Progenitor cell of endocrine pancreas (in vitro differentiated cells): Measurements from ENCODE around the gene CNTNAP2. TPM values are rescaled to one million over a fixed set of nuclear protein-coding genes. Genes with fewer than 3 reads are reported as not detected.

ENCODE experiments used
- DNase-seq: peaks from one replicate; pipeline ENCODE4 v3.0.0; 2021; ENCODE audit warnings: low spot score; ENCODE audit not compliant: unreplicated experiment
- H3K27ac Mint-ChIP-seq: 2 replicates; pipeline ENCODE4 v1.8.0; 2021; ENCODE audit warnings: mild to moderate bottlenecking, moderate library complexity, mixed read lengths
- H3K27me3 Mint-ChIP-seq: 2 replicates; pipeline ENCODE4 v1.8.0; 2021; ENCODE audit warnings: mixed read lengths
- H3K36me3 Mint-ChIP-seq: 2 replicates; pipeline ENCODE4 v1.8.0; 2022; ENCODE audit warnings: mixed read lengths; ENCODE audit not compliant: insufficient read depth
- H3K4me1 Mint-ChIP-seq: 2 replicates; pipeline ENCODE4 v1.8.0; 2021; ENCODE audit warnings: low read depth, mixed read lengths
- H3K4me3 Mint-ChIP-seq: 2 replicates; pipeline ENCODE4 v1.8.0; 2021; ENCODE audit warnings: low read depth, mild to moderate bottlenecking, moderate library complexity, mixed read lengths
- H3K9me3 Mint-ChIP-seq: 2 replicates; pipeline ENCODE4 v1.8.0; 2021; ENCODE audit warnings: low read depth, mixed read lengths
- CTCF ChIP-seq: fragments of 200-600 bp; sonication (generic); IDR thresholded peaks from one replicate; pipeline ENCODE4 v1.5.0; 2021; ENCODE audit warnings: antibody characterized with exemption, mild to moderate bottlenecking; ENCODE audit not compliant: unreplicated experiment
- total RNA-seq: library from RNA; stranded (reverse); gene quantifications from 2 replicates; pipeline ENCODE4 v1.2.1, GENCODE V29; 2021

Gene CNTNAP2
- total RNA-seq, 1 donor from 2014 or later = 6.5 TPM

GRCh38 chr7:148348466-148348865 is 2231.9 kb downstream of the CNTNAP2 start:
- Mint-ChIP-seq H3K4me1 (peaks cover 21% of the 10 kb centered on the region), H3K27me3 (peaks cover 6% of the 10 kb centered on the region), H3K27ac (no peak overlapping the region), H3K4me3 (no peak overlapping the region), H3K36me3 (peaks cover 6% of the 10 kb centered on the region), H3K9me3 (peaks cover 16% of the 10 kb centered on the region)
- TF ChIP-seq CTCF = no peak
- DNase-seq = no peak

DNA sequence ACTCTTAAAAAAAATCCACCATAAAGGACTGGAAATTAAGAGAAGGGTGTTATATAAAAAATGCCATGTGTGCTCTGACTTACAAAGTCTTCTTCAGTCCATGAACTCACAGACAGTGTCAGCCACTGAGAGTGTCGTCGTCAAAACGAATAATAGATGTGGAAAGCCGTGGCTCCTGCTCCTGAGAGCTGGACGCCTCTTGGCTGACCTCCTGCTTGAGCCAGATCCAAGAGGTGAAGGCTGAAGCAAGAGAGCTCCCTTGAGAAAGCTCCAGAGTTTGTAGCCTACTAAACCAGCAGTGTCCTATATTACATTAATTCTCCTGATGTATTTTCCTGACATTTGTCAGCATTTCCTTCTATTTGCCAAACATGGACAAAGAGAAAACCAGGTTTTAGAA is 2239.7 kb downstream of the CNTNAP2 start:
- no peak for DNase-seq

GRCh38 chr7:148362541-148362940 is 2245.9 kb downstream of the CNTNAP2 start:
- Mint-ChIP-seq H3K4me3 (no peak overlapping the region), H3K27ac (no peak overlapping the region), H3K27me3 (peaks cover 5% of the 10 kb centered on the region), H3K9me3 (peaks cover 11% of the 10 kb centered on the region), H3K4me1 (no peaks in the 10 kb centered on the region), H3K36me3 (peaks cover 5% of the 10 kb centered on the region)
- no peak for DNase-seq
- TF ChIP-seq CTCF = no peak

More for the DNA sequence above, 2239.7 kb downstream of the CNTNAP2 start:
- H3K4me1 Mint-ChIP-seq = peaks cover 2% of the 10 kb centered on the region
- no peak overlapping the region for H3K4me3 Mint-ChIP-seq
- TF ChIP-seq CTCF = no peak
- no peak overlapping the region for H3K27ac Mint-ChIP-seq
- H3K36me3 Mint-ChIP-seq = peaks cover 1% of the 10 kb centered on the region
- H3K27me3 Mint-ChIP-seq = peaks cover 9% of the 10 kb centered on the region
- no peaks in the 10 kb centered on the region for H3K9me3 Mint-ChIP-seq

- no peak for TF ChIP-seq CTCF
- no peaks in the 10 kb centered on the region for H3K27me3 Mint-ChIP-seq
- no peak overlapping the region for H3K27ac Mint-ChIP-seq
- H3K9me3 Mint-ChIP-seq = peaks cover 22% of the 10 kb centered on the region
- DNase-seq = no peak
- H3K4me1 Mint-ChIP-seq = no peaks in the 10 kb centered on the region
- H3K36me3 Mint-ChIP-seq = peaks cover 7% of the 10 kb centered on the region
- H3K4me3 Mint-ChIP-seq = no peak overlapping the region
These were observed 2251.3 kb downstream of the CNTNAP2 start for GRCh38 chr7:148367731-148368475.

GRCh38 chr7:148368562-148368961 is 2252.0 kb downstream of the CNTNAP2 start:
- peaks cover 22% of the 10 kb centered on the region for H3K9me3 Mint-ChIP-seq
- H3K4me3 Mint-ChIP-seq = no peak overlapping the region
- no peak overlapping the region for H3K27ac Mint-ChIP-seq
- DNase-seq = no peak
- no peak for TF ChIP-seq CTCF
- no peaks in the 10 kb centered on the region for H3K27me3 Mint-ChIP-seq
- H3K36me3 Mint-ChIP-seq = peaks cover 7% of the 10 kb centered on the region
- no peaks in the 10 kb centered on the region for H3K4me1 Mint-ChIP-seq
